Measurements from ENCODE around the gene CASQ1. TPM values are rescaled to one million over a fixed set of nuclear protein-coding genes. Genes with fewer than 3 reads are reported as not detected.

CASQ1 gene
- total RNA-seq, 1 experiment from 2014 or later = 0.46 TPM

GRCh38 chr1:160151303-160151702 lies 39.1 kb upstream of the CASQ1 start, which contains the start of gene ATP1A4 (continued):
- TF ChIP-seq CDX4 (CRISPR knock-in tag; IDR thresholded peaks at IDR 0.05; ENCODE audit: borderline replicate concordance) = no peak

GRCh38 chr1:160154790-160155189 lies 35.6 kb upstream of the CASQ1 start:
- H3K9me3 Mint-ChIP-seq = no peaks in the 10 kb centered on the region
- ATAC-seq (no peak), DNase-seq (ENCODE audit: low spot score) (no peak)
- POLR2A ChIA-PET = no interaction called here
- TF ChIP-seq HMGXB4 (CRISPR knock-in tag; IDR thresholded peaks at IDR 0.05) (no peak), NFYB (CRISPR knock-in tag; conservative IDR thresholded peaks at IDR 0.05; ENCODE audit: low read depth) (no peak), GRHL2 (CRISPR knock-in tag; IDR thresholded peaks at IDR 0.05; ENCODE audit: insufficient replicate concordance, severe bottlenecking) (no peak), ZNF232 (CRISPR knock-in tag; IDR thresholded peaks at IDR 0.05) (no peak), ZNF138 (CRISPR knock-in tag; conservative IDR thresholded peaks at IDR 0.05) (no peak), RELA (CRISPR knock-in tag; IDR thresholded peaks at IDR 0.05; ENCODE audit: borderline replicate concordance) (no peak), NR2C2 (CRISPR knock-in tag; IDR thresholded peaks at IDR 0.05) (no peak), ZBTB43 (CRISPR knock-in tag; IDR thresholded peaks at IDR 0.05) (no peak)
- H3K4me3 Mint-ChIP-seq = no peak overlapping the region
- no peak overlapping the region for H3K27ac Mint-ChIP-seq
- H3K27me3 Mint-ChIP-seq (ENCODE audit: low read depth) = no peaks in the 10 kb centered on the region; the same call in 1 of the 2 replicates
- H3K36me3 Mint-ChIP-seq = no peaks in the 10 kb centered on the region
- 0 out of 2 replicates have a peak, but pooled peaks cover 2% of the 10 kb centered on the region for H3K4me1 Mint-ChIP-seq
- CTCF ChIA-PET = no interaction called here

- Mint-ChIP-seq H3K4me1 (0 out of 2 replicates have a peak, but pooled peaks cover 2% of the 10 kb centered on the region), H3K27ac (no peak overlapping the region), H3K27me3 (ENCODE audit: low read depth) (no peaks in the 10 kb centered on the region; the same call in 1 of the 2 replicates), H3K9me3 (no peaks in the 10 kb centered on the region), H3K36me3 (no peaks in the 10 kb centered on the region), H3K4me3 (no peak overlapping the region)
- ChIA-PET CTCF (interaction anchor here (0.9 to 1.7 kb wide), 7 partner anchors 37 to 220 kb away, joined by 3 to 6 read pairs (median 4); no protein-coding TSS in a partner anchor), POLR2A (no interaction called here)
- DNase-seq (ENCODE audit: low spot score) = no peak
- ATAC-seq = no peak
- TF ChIP-seq ATF1 (CRISPR knock-in tag; IDR thresholded peaks at IDR 0.05) = no peak
- TF ChIP-seq MLX (CRISPR knock-in tag; IDR thresholded peaks at IDR 0.05) = no peak
- no peak for TF ChIP-seq NFYB (CRISPR knock-in tag; conservative IDR thresholded peaks at IDR 0.05; ENCODE audit: low read depth)
- TF ChIP-seq ZNF512 (CRISPR knock-in tag; IDR thresholded peaks at IDR 0.05; ENCODE audit: borderline replicate concordance) = no peak
- no peak for TF ChIP-seq ZNF232 (CRISPR knock-in tag; IDR thresholded peaks at IDR 0.05)
- no peak for TF ChIP-seq MAX (CRISPR knock-in tag; IDR thresholded peaks at IDR 0.05)
- TF ChIP-seq HMGA2 (CRISPR knock-in tag; IDR thresholded peaks at IDR 0.05) = no peak
- no peak for TF ChIP-seq ARID4B (CRISPR knock-in tag; IDR thresholded peaks at IDR 0.05; ENCODE audit: borderline replicate concordance)
- no peak for TF ChIP-seq GRHL2 (CRISPR knock-in tag; IDR thresholded peaks at IDR 0.05; ENCODE audit: insufficient replicate concordance, severe bottlenecking)
- TF ChIP-seq FOXP1 (CRISPR knock-in tag; IDR thresholded peaks at IDR 0.05; ENCODE audit: borderline replicate concordance) = no peak
Measured at GRCh38 chr1:160156361-160156760, 34.0 kb upstream of the CASQ1 start.

Measured in WTC11 (cell line).